ENCODE measurements around the gene ASAP2.

ASAP2 gene

GRCh38 chr2:9341337-9341887, 134.8 kb downstream of the ASAP2 start:
- DNase-seq (ENCODE audit: extremely low read depth, low read depth), result no peak
- no peak for TF ChIP-seq CTCF (IDR thresholded peaks at IDR 0.05; ENCODE audit: low read depth, low read length, missing control alignments)
- no peak overlapping the region for H3K4me3 ChIP-seq (replicated peaks; ENCODE audit: low read depth, low read length)

DNA sequence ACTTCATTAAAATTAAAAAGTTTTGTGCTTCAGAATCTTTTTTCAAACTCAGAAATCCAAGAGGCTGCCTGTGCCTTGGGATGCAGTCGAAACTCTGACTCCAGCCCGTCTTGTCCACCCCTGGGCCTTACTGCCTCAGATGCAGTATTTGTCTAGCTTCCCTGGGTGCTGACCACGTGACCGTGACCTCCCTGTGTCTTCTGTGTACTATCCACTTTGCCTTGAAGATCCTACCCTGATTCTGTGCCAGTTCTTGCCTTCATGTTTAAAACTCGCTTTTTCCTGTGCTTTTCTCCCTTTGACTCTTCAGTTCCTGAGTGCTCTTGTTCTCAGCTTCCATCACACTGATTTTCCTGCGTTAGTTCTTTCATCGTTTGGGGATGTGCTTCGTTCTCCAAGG, 136.0 kb downstream of the ASAP2 start:
- no peak for TF ChIP-seq CTCF (IDR thresholded peaks at IDR 0.05; ENCODE audit: low read depth, low read length, missing control alignments)
- no peak for DNase-seq (ENCODE audit: extremely low read depth, low read depth)

DNA sequence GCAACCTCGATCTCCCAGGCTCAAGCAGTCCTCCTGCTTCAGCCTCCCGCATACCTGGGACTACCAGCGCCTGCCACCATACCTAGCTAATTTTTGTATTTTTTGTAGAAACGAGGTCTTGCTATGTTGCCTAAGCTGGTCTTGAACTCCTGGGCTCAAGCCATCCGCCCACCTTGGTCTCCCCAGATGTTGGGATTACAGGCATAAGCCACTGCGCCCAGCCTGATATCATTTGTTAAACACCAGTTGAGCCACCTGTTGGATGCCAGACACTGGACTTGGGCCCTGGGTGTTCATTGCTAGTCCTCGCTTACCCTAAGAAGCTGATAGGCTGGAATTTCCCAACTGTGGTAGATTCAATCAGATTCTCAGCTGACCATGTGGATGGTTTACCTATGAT, 136.9 kb downstream of the ASAP2 start:
- DNase-seq (ENCODE audit: extremely low read depth, low read depth), result no peak
- TF ChIP-seq CTCF (IDR thresholded peaks at IDR 0.05; ENCODE audit: low read depth, low read length, missing control alignments), result no peak
- no peak overlapping the region for H3K4me3 ChIP-seq (replicated peaks; ENCODE audit: low read depth, low read length)

More for the DNA sequence above, 136.0 kb downstream of the ASAP2 start:
- H3K4me3 ChIP-seq (replicated peaks; ENCODE audit: low read depth, low read length), result no peak overlapping the region

DNA sequence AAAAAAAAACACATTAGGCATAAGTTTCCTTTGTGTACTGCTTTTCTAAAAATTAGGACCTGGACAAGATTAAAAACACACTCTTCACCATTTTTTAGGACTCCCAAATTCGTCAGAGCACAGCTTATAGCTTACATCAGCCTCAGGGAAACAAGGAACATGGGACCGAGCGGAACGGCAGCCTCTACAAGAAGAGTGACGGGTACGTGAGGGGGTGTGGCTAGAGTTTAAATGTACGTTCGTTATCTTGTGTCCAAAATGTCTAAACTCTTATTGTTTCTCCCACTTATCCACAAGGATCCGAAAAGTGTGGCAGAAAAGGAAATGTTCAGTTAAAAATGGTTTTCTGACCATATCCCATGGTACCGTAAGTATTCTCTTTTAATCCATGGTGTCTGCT, 137.8 kb downstream of the ASAP2 start:
- TF ChIP-seq CTCF (IDR thresholded peaks at IDR 0.05; ENCODE audit: low read depth, low read length, missing control alignments), result no peak
- no peak overlapping the region for H3K4me3 ChIP-seq (replicated peaks; ENCODE audit: low read depth, low read length)
- DNase-seq (ENCODE audit: extremely low read depth, low read depth), result no peak

DNA sequence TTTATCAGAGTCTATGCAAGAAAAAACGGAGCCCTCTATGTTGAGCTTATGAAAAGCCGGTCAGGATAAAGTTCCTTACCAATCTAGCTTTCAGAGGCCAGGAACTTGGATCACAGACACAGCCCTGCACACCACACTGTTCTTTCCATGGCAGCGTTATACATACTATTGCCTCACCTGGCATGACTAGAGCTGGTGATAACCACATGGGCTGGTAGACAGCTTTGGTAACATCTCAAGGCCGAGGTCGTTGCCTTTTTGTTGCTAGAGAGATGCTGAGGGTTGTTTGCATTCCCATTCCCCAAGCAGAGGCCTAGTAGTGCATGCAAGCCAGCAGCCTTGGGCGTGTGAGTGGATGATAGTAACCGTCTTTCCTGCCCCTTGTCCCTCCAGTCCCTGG, 138.7 kb downstream of the ASAP2 start:
- no peak overlapping the region for H3K4me3 ChIP-seq (replicated peaks; ENCODE audit: low read depth, low read length)
- no peak for TF ChIP-seq CTCF (IDR thresholded peaks at IDR 0.05; ENCODE audit: low read depth, low read length, missing control alignments)
- DNase-seq (ENCODE audit: extremely low read depth, low read depth), result no peak

GRCh38 chr2:9345997-9346396, 139.4 kb downstream of the ASAP2 start:
- no peak for DNase-seq (ENCODE audit: extremely low read depth, low read depth)
- H3K4me3 ChIP-seq (replicated peaks; ENCODE audit: low read depth, low read length), result no peak overlapping the region
- no peak for TF ChIP-seq CTCF (IDR thresholded peaks at IDR 0.05; ENCODE audit: low read depth, low read length, missing control alignments)

- no peak for TF ChIP-seq CTCF (IDR thresholded peaks at IDR 0.05; ENCODE audit: low read depth, low read length, missing control alignments)
- DNase-seq (ENCODE audit: extremely low read depth, low read depth), result no peak
- no peak overlapping the region for H3K4me3 ChIP-seq (replicated peaks; ENCODE audit: low read depth, low read length)
These were observed 140.3 kb downstream of the ASAP2 start for GRCh38 chr2:9346885-9347284.

All from HFF-Myc (cell line).